ENCODE results near the gene TOPAZ1.

TOPAZ1 gene

DNA sequence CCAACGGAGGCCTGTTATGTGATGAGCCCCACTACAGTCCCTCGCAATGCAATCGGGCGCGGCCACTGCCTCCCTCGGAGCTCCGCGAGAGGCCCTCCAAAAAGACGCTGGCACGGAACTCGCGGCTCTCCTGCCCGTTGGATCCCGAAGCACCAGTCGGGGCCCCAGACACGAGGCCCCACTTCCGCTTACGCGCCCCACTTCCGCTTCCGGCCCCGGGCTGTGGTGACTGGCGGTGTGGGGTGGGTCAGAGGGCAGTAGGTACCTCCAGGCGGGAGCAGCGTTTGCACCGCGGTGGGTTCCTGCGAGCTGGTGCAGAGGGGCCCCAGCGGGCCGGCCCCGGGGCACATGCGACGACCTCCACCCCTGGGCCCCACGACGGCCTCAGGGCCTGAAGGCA is at the start of gene TOPAZ1:
Gene TOPAZ1, plus strand, starts transcription at position 181 of the 400 bp plus-strand sequence. Its CDS starts 168 bp downstream, at position 349.
- no peaks in the 10 kb centered on the region for H3K4me1 ChIP-seq (ENCODE audit: control insufficient read depth in 2 of 2, insufficient read depth in 2 of 2, low read length in 2 of 2)
- no peaks in the 10 kb centered on the region for H3K27me3 ChIP-seq (ENCODE audit: control insufficient read depth in 2 of 2, insufficient read depth in 2 of 2, low read length in 2 of 2)
- no peaks in the 10 kb centered on the region for H3K9me3 ChIP-seq (ENCODE audit: control insufficient read depth in 2 of 2, low read length in 2 of 2)
- no peak within 1 kb of the TSS for H3K27ac ChIP-seq (ENCODE audit: low read depth in 2 of 2, low read length in 2 of 2)
- no peak within 1 kb of the TSS for H3K9ac ChIP-seq (ENCODE audit: low read depth in 1 of 2, low read length in 2 of 2)
- no peaks in the 10 kb centered on the region for H3K36me3 ChIP-seq (ENCODE audit: control insufficient read depth in 2 of 2, insufficient read depth in 2 of 2, low read length in 2 of 2)
- no peak within 1 kb of the TSS for H3K4me3 ChIP-seq (ENCODE audit: low read length in 2 of 2)

DNA sequence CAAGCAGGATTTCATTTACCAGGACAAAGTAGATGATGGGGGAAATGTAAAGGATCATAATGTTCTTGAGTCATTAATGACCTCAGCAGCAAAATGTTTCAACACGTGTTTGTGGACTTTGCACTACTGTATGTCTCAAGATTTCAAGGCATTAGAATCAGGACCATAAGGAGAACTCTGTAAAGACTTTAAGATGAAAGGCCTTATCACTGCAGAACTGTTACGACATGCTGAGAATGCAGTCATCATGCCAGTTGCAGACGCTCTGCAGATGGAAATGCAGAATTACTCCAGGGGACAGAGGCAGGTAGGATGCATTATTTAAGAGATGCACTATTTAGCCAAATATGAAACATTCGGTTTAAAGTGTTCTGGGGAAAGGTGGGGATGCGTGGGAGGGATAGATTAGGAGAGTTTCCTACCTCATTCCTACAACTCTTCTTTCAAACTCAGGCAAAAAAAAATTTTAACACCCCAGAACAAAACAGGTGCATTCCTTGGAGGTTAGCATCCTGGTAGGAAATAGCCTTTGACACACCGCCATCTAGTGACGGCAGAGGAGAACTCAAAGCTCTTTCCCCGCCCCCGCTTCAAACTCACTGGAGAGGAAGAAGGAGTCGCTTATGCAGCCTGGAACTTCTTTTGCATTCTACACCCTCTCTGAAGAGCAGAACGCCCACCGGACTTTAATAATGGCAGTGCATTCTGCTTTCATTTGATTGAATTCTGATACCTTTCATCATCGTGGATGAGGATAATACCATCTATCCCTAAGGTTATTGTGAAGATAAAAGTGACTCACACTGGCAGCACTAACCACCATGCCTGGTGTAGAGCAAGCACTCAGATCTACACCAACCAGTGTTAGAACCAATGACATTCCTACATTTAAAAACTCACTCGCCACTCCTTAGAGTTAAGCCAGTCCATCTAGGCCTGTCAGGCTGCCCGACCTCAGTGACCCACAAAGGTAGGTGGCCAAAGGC is 43.1 kb upstream of the TOPAZ1 start:
- H3K27me3 ChIP-seq (ENCODE audit: control insufficient read depth in 2 of 2, insufficient read depth in 2 of 2, low read length in 2 of 2), result peaks cover 1 to 2% of the 10 kb centered on the region in 2 donors
- no peak overlapping the region for H3K4me3 ChIP-seq (ENCODE audit: low read length in 2 of 2)

DNA sequence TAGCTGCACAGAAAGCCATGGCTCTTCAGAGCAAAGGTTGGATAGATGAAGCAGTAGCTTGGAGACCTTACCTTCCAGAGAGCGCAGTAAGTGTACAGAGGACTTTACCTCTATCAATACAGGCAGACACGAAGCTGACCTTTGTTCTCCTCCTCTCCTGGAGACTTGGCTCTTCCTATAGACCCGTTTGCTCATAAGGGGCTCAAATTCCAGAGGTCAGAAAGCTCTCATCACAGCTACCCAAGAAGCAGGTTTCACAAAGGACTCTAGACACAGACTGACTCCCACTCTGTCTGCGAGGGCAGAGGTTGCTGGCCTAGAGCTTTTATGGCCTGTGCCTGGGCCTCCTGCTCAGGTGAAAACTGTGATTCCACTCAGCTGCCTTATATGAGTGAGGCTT is 35.4 kb upstream of the TOPAZ1 start:
- Histone ChIP-seq H3K36me3 (ENCODE audit: control insufficient read depth in 2 of 2, insufficient read depth in 2 of 2, low read length in 2 of 2) (no peaks in the 10 kb centered on the region), H3K9ac (ENCODE audit: low read depth in 1 of 2, low read length in 2 of 2) (no peak overlapping the region), H3K9me3 (ENCODE audit: control insufficient read depth in 2 of 2, low read length in 2 of 2) (no peaks in the 10 kb centered on the region), H3K27ac (ENCODE audit: low read depth in 2 of 2, low read length in 2 of 2) (no peak overlapping the region), H3K27me3 (ENCODE audit: control insufficient read depth in 2 of 2, insufficient read depth in 2 of 2, low read length in 2 of 2) (peaks cover 2 to 4% of the 10 kb centered on the region in 2 donors), H3K4me3 (ENCODE audit: low read length in 2 of 2) (no peak overlapping the region), H3K4me1 (ENCODE audit: control insufficient read depth in 2 of 2, insufficient read depth in 2 of 2, low read length in 2 of 2) (no peaks in the 10 kb centered on the region)

More for the DNA sequence above, 43.1 kb upstream of the TOPAZ1 start:
- Histone ChIP-seq H3K9ac (ENCODE audit: low read depth in 1 of 2, low read length in 2 of 2) (no peak overlapping the region), H3K4me1 (ENCODE audit: control insufficient read depth in 2 of 2, insufficient read depth in 2 of 2, low read length in 2 of 2) (no peaks in the 10 kb centered on the region), H3K27ac (ENCODE audit: low read depth in 2 of 2, low read length in 2 of 2) (no peak overlapping the region), H3K9me3 (ENCODE audit: control insufficient read depth in 2 of 2, low read length in 2 of 2) (no peaks in the 10 kb centered on the region), H3K36me3 (ENCODE audit: control insufficient read depth in 2 of 2, insufficient read depth in 2 of 2, low read length in 2 of 2) (no peaks in the 10 kb centered on the region)

DNA sequence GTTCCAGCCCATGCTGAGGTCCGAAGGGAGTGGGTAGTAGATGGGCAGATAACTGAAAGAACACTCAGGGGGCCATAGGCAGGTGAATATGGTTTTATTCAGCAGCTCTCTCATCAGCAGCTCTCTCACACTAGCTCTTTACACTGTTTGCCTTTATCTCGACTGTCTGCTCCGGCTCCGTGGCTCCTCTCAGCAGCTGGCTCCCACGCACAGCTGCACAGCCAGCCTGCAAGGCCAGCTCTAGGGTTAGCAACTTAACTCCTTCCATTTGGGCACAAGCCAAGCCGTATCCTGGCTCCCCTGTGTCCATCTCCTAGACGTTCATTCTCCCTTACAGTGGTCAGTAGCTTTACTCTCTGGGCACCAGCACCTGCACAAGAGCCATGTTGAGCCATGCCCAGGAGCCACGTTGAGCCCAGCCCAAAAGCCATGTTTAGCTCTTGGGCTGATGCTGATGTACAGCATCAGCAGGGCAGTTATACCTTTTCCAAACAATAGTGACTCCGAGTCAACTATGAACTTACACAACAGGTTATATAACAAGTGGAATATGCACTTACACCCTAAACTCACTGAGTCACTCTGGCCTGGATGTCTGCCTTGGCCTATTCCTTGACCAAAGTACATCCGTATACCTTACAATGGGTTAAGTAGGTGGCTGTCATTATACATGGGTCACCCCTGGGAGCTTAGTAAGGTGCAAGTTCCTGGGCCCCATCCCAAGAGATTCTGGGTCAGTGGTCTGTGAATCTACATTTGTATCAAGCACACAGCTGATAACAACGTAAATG is 34.6 kb upstream of the TOPAZ1 start:
- no peaks in the 10 kb centered on the region for H3K36me3 ChIP-seq (ENCODE audit: control insufficient read depth in 2 of 2, insufficient read depth in 2 of 2, low read length in 2 of 2)
- H3K4me3 ChIP-seq (ENCODE audit: low read length in 2 of 2), result no peak overlapping the region
- no peak overlapping the region for H3K9ac ChIP-seq (ENCODE audit: low read depth in 1 of 2, low read length in 2 of 2)
- H3K27me3 ChIP-seq (ENCODE audit: control insufficient read depth in 2 of 2, insufficient read depth in 2 of 2, low read length in 2 of 2), result peaks cover 2 to 8% of the 10 kb centered on the region in 2 donors
- H3K27ac ChIP-seq (ENCODE audit: low read depth in 2 of 2, low read length in 2 of 2), result no peak overlapping the region
- H3K9me3 ChIP-seq (ENCODE audit: control insufficient read depth in 2 of 2, low read length in 2 of 2), result no peaks in the 10 kb centered on the region
- no peaks in the 10 kb centered on the region for H3K4me1 ChIP-seq (ENCODE audit: control insufficient read depth in 2 of 2, insufficient read depth in 2 of 2, low read length in 2 of 2)

DNA sequence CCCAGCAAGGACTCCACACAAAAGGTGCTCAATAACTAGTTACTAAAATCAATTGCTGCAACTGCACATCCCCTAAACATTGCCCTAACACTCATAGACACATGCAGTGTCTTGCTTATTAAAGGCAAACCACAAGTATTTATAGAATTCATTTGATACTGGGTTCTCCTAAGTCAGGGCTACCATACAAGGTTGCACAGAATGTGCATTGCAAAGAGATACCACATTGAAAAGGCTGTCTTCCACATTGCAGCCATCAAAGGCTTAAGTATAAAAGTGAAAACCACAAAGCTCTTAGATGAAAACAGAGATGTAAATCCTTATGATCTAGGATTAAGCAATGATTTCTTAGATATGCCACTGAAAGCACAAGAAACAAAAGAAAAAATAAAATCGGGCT is 33.6 kb upstream of the TOPAZ1 start:
- no peaks in the 10 kb centered on the region for H3K4me1 ChIP-seq (ENCODE audit: control insufficient read depth in 2 of 2, insufficient read depth in 2 of 2, low read length in 2 of 2)
- no peak overlapping the region for H3K27ac ChIP-seq (ENCODE audit: low read depth in 2 of 2, low read length in 2 of 2)
- H3K27me3 ChIP-seq (ENCODE audit: control insufficient read depth in 2 of 2, insufficient read depth in 2 of 2, low read length in 2 of 2), result peaks cover 2 to 8% of the 10 kb centered on the region in 2 donors
- H3K4me3 ChIP-seq (ENCODE audit: low read length in 2 of 2), result no peak overlapping the region
- H3K36me3 ChIP-seq (ENCODE audit: control insufficient read depth in 2 of 2, insufficient read depth in 2 of 2, low read length in 2 of 2), result no peaks in the 10 kb centered on the region
- no peak overlapping the region for H3K9ac ChIP-seq (ENCODE audit: low read depth in 1 of 2, low read length in 2 of 2)
- H3K9me3 ChIP-seq (ENCODE audit: control insufficient read depth in 2 of 2, low read length in 2 of 2), result no peaks in the 10 kb centered on the region

DNA sequence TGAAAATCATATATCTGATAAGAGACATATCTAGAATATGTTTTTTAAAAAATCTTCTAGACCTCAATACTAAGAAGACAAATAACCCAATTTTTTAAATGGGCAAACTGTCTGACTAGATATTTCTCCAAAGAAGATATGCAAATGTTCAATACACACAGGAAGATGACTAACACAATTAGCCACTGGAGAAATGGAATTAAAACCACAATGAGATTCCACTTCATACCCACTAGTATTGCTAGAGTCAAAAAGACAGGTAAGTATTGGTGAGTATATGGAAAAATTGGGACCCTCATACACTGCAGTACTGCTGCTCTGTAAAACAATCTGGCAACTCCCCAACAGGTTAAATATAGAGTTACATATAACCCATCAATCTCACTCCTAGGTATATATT is 33.1 kb upstream of the TOPAZ1 start:
- no peak overlapping the region for H3K27ac ChIP-seq (ENCODE audit: low read depth in 2 of 2, low read length in 2 of 2)
- H3K4me3 ChIP-seq (ENCODE audit: low read length in 2 of 2), result no peak overlapping the region
- no peaks in the 10 kb centered on the region for H3K36me3 ChIP-seq (ENCODE audit: control insufficient read depth in 2 of 2, insufficient read depth in 2 of 2, low read length in 2 of 2)
- H3K4me1 ChIP-seq (ENCODE audit: control insufficient read depth in 2 of 2, insufficient read depth in 2 of 2, low read length in 2 of 2), result no peaks in the 10 kb centered on the region
- no peaks in the 10 kb centered on the region for H3K9me3 ChIP-seq (ENCODE audit: control insufficient read depth in 2 of 2, low read length in 2 of 2)
- peaks cover 2 to 8% of the 10 kb centered on the region in 2 donors for H3K27me3 ChIP-seq (ENCODE audit: control insufficient read depth in 2 of 2, insufficient read depth in 2 of 2, low read length in 2 of 2)
- no peak overlapping the region for H3K9ac ChIP-seq (ENCODE audit: low read depth in 1 of 2, low read length in 2 of 2)

DNA sequence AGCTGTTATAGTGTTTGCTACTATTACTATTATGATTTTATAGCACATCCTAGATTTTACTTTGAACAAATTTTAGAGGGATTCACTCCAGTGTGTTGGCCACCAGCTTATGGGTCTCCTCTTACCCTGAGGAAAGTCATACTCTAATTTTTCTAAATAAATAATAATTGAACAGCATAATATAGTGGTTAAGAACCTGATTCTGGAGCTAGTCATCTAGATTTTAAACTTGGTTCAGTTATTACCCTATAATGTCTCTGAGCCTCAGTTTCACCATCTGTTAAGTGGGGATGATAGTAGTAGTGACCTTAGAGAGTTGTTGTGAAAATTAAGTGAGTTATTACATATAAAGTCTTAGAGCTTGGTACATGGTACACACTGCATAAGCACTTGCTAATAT is 30.7 kb upstream of the TOPAZ1 start:
- Histone ChIP-seq H3K4me1 (ENCODE audit: control insufficient read depth in 2 of 2, insufficient read depth in 2 of 2, low read length in 2 of 2) (no peaks in the 10 kb centered on the region), H3K9ac (ENCODE audit: low read depth in 1 of 2, low read length in 2 of 2) (no peak overlapping the region), H3K9me3 (ENCODE audit: control insufficient read depth in 2 of 2, low read length in 2 of 2) (no peaks in the 10 kb centered on the region), H3K36me3 (ENCODE audit: control insufficient read depth in 2 of 2, insufficient read depth in 2 of 2, low read length in 2 of 2) (no peaks in the 10 kb centered on the region), H3K27me3 (ENCODE audit: control insufficient read depth in 2 of 2, insufficient read depth in 2 of 2, low read length in 2 of 2) (peaks cover 2 to 8% of the 10 kb centered on the region in 2 donors), H3K4me3 (ENCODE audit: low read length in 2 of 2) (no peak overlapping the region), H3K27ac (ENCODE audit: low read depth in 2 of 2, low read length in 2 of 2) (no peak overlapping the region)

DNA sequence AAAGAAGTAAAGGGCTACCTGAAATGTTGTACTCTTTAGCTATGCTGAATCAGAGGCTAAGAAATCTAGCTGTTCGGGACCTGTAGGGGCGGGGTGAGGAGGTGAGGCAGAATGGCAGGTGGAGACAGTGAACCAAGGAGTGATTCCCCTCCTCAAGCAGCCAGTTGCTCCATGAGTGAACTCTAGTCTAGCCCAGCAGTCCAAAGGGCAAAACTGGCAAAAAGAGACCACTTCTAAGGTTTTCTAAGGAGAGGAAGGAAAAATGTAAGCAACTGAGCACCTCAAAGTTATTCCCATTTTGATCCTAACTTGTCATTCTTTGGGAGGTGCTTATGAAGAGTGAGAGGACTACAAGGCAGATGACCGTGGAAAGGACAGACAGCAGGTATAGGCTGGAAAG is 19.3 kb upstream of the TOPAZ1 start:
- Histone ChIP-seq H3K4me3 (ENCODE audit: low read length in 2 of 2) (no peak overlapping the region), H3K9ac (ENCODE audit: low read depth in 1 of 2, low read length in 2 of 2) (no peak overlapping the region), H3K27ac (ENCODE audit: low read depth in 2 of 2, low read length in 2 of 2) (no peak overlapping the region), H3K9me3 (ENCODE audit: control insufficient read depth in 2 of 2, low read length in 2 of 2) (no peaks in the 10 kb centered on the region), H3K36me3 (ENCODE audit: control insufficient read depth in 2 of 2, insufficient read depth in 2 of 2, low read length in 2 of 2) (no peaks in the 10 kb centered on the region), H3K4me1 (ENCODE audit: control insufficient read depth in 2 of 2, insufficient read depth in 2 of 2, low read length in 2 of 2) (no peaks in the 10 kb centered on the region), H3K27me3 (ENCODE audit: control insufficient read depth in 2 of 2, insufficient read depth in 2 of 2, low read length in 2 of 2) (peaks cover 4 to 5% of the 10 kb centered on the region in 2 donors)

DNA sequence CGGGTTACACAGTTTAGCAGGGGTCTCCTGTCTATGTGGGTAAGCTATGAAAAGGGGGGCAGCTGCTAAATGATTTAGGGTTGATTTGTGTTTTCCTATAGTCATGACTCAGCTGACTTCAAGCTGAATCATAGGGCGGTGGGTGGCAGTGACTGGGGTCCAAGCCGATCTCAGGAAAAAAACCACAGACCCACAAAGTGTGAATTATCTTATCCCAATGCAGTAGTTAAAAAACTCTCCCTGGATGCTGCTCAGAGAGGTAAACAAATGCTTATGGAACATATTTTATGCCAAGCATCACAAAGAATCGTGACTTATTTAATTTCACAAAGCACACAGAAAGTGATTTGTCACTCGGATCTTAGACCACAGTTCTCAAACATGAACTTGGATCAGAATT is 18.4 kb upstream of the TOPAZ1 start:
- H3K4me3 ChIP-seq (ENCODE audit: low read length in 2 of 2), result no peak overlapping the region
- no peak overlapping the region for H3K9ac ChIP-seq (ENCODE audit: low read depth in 1 of 2, low read length in 2 of 2)
- no peaks in the 10 kb centered on the region for H3K36me3 ChIP-seq (ENCODE audit: control insufficient read depth in 2 of 2, insufficient read depth in 2 of 2, low read length in 2 of 2)
- H3K27me3 ChIP-seq (ENCODE audit: control insufficient read depth in 2 of 2, insufficient read depth in 2 of 2, low read length in 2 of 2), result peaks cover 4 to 5% of the 10 kb centered on the region in 2 donors
- no peaks in the 10 kb centered on the region for H3K9me3 ChIP-seq (ENCODE audit: control insufficient read depth in 2 of 2, low read length in 2 of 2)
- no peaks in the 10 kb centered on the region for H3K4me1 ChIP-seq (ENCODE audit: control insufficient read depth in 2 of 2, insufficient read depth in 2 of 2, low read length in 2 of 2)
- H3K27ac ChIP-seq (ENCODE audit: low read depth in 2 of 2, low read length in 2 of 2), result no peak overlapping the region

DNA sequence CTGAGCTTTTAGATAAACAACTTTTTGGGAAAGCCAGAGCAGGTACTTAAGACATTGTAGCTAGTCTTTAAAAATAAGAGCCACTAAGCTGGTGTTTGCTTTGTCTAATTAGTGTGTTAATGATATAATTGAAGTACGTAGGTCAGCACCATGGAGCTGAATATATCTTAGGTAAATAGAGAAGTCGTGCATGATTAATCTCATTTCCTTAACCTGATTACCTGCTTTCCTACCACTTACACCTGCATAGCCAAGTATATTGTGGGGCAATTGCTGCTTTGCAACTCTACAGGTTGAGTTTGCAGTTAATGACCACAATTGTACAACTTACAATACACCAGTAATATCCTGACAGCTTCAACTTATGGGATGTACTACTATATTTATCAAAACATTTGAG is 17.6 kb upstream of the TOPAZ1 start:
- Histone ChIP-seq H3K27ac (ENCODE audit: low read depth in 2 of 2, low read length in 2 of 2) (no peak overlapping the region), H3K36me3 (ENCODE audit: control insufficient read depth in 2 of 2, insufficient read depth in 2 of 2, low read length in 2 of 2) (no peaks in the 10 kb centered on the region), H3K4me1 (ENCODE audit: control insufficient read depth in 2 of 2, insufficient read depth in 2 of 2, low read length in 2 of 2) (no peaks in the 10 kb centered on the region), H3K9me3 (ENCODE audit: control insufficient read depth in 2 of 2, low read length in 2 of 2) (no peaks in the 10 kb centered on the region), H3K27me3 (ENCODE audit: control insufficient read depth in 2 of 2, insufficient read depth in 2 of 2, low read length in 2 of 2) (peaks cover 4 to 5% of the 10 kb centered on the region in 2 donors), H3K4me3 (ENCODE audit: low read length in 2 of 2) (no peak overlapping the region), H3K9ac (ENCODE audit: low read depth in 1 of 2, low read length in 2 of 2) (no peak overlapping the region)

All from mucosa of rectum (tissue), 2 donors.